NCI-H2107 treated with DMSO at 0.1 percent for 48 hours (cell line): ENCODE measurements around the gene FNDC3B.

ENCODE experiments used
- DNase-seq: peaks from one replicate; lab custom pipeline; 2025; ENCODE audit not compliant: unreplicated experiment; lab: John Stamatoyannopoulos, UW

The FNDC3B gene

GRCh38 chr3:172184106-172184822 is 144.9 kb downstream of the FNDC3B start:
- DNase-seq = no peak

- DNase-seq = no peak
Observed at GRCh38 chr3:172185907-172186306, 146.5 kb downstream of the FNDC3B start.

GRCh38 chr3:172186607-172187006 is 147.2 kb downstream of the FNDC3B start:
- DNase-seq = peak; percentile 27

GRCh38 chr3:172187511-172187910 is 148.1 kb downstream of the FNDC3B start:
- no peak for DNase-seq

- no peak for DNase-seq
Observed at GRCh38 chr3:172188511-172188910, 149.1 kb downstream of the FNDC3B start.

- DNase-seq = no peak
Observed at GRCh38 chr3:172189213-172189612, 149.8 kb downstream of the FNDC3B start.

GRCh38 chr3:172189987-172190603 is 150.7 kb downstream of the FNDC3B start:
- no peak for DNase-seq

GRCh38 chr3:172190980-172191379 is 151.6 kb downstream of the FNDC3B start:
- DNase-seq = no peak

GRCh38 chr3:172191629-172192028 is 152.3 kb downstream of the FNDC3B start:
- DNase-seq = no peak

GRCh38 chr3:172192830-172193415 is 153.5 kb downstream of the FNDC3B start:
- DNase-seq = no peak

- DNase-seq = no peak
Observed at GRCh38 chr3:172193436-172193835, 154.1 kb downstream of the FNDC3B start.

- DNase-seq = no peak
Observed at GRCh38 chr3:172194702-172195406, 155.5 kb downstream of the FNDC3B start.

GRCh38 chr3:172195407-172195754 is 156.0 kb downstream of the FNDC3B start:
- no peak for DNase-seq

GRCh38 chr3:172197344-172197743 is 158.0 kb downstream of the FNDC3B start:
- DNase-seq = no peak

- DNase-seq = no peak
Observed at GRCh38 chr3:172198428-172198827, 159.1 kb downstream of the FNDC3B start.

GRCh38 chr3:172199850-172200369 is 160.5 kb downstream of the FNDC3B start:
- no peak for DNase-seq

- peak; percentile 99 for DNase-seq
Observed at GRCh38 chr3:172201136-172201869, 161.9 kb downstream of the FNDC3B start.

GRCh38 chr3:172201870-172202236 is 162.5 kb downstream of the FNDC3B start:
- no peak for DNase-seq

GRCh38 chr3:172202797-172203196 is 163.4 kb downstream of the FNDC3B start:
- DNase-seq = no peak

GRCh38 chr3:172203522-172204258 is 164.3 kb downstream of the FNDC3B start:
- no peak for DNase-seq
